Tibial nerve (tissue), 4 donors: ENCODE measurements around the gene NUDT13. TPM values are rescaled to one million over a fixed set of nuclear protein-coding genes. Genes with fewer than 3 reads are reported as not detected.

Source experiments
- DNase-seq, 2 donors: peaks; one replicate each; pipeline ENCODE4 v3.0.0-alpha.2; 2019; ENCODE audit warnings: low spot score in 2 of 2
- H3K27ac ChIP-seq, 4 donors: fragments of 200-600 bp; sonication (generic) in 3 of 4; one replicate each; pipeline ENCODE4 v1.5.1; 2017 to 2019; ENCODE audit warnings: mild to moderate bottlenecking in 1 of 4
- H3K27me3 ChIP-seq, 2 donors: fragments of 200-600 bp; sonication (generic) in 1 of 2; one replicate each; pipeline versions ENCODE4 v1.5.1 to v1.6.0; 2017 to 2019
- H3K36me3 ChIP-seq, 3 donors: fragments of 200-600 bp; sonication (generic); one replicate each; pipeline ENCODE4 v1.5.1; 2018 to 2019
- H3K4me1 ChIP-seq, 4 donors: fragments of 200-600 bp; sonication (generic) in 3 of 4; one replicate each; pipeline ENCODE4 v1.5.1; 2017 to 2019
- H3K4me3 ChIP-seq, 4 donors: fragments of 200-600 bp; sonication (generic) in 3 of 4; one replicate each; pipeline ENCODE4 v1.5.1; 2017 to 2019; ENCODE audit warnings: mild to moderate bottlenecking in 1 of 4, moderate library complexity in 1 of 4
- H3K9me3 ChIP-seq, 4 donors: fragments of 200-600 bp; sonication (generic) in 3 of 4; one replicate each; pipeline ENCODE4 v1.5.1; 2017 to 2019
- CTCF ChIP-seq, 5 experiments: fragments of 200-600 bp in 3 of 5; fragments of 450-650 bp in 2 of 5; sonication (generic) in 3 of 5; IDR thresholded peaks; one replicate each; pipeline ENCODE4 v1.5.1; 2016 to 2019; ENCODE audit warnings: antibody characterized with exemption in 5 of 5, mild to moderate bottlenecking in 3 of 5, moderate library complexity in 2 of 5
- EP300 ChIP-seq, 2 donors: sonication (generic); formaldehyde crosslinking; IDR thresholded peaks; one replicate each; pipeline ENCODE4 v1.6.1; 2017; ENCODE audit warnings: antibody characterized with exemption in 2 of 2, mild to moderate bottlenecking in 1 of 2
- POLR2A ChIP-seq, 2 donors: fragments of 450-650 bp; IDR thresholded peaks; one replicate each; pipeline ENCODE4 v1.6.1; 2017; ENCODE audit warnings: antibody characterized with exemption in 2 of 2, mild to moderate bottlenecking in 2 of 2, moderate library complexity in 2 of 2
- WGBS, 2 donors: methylation state at CpG; one replicate each; pipeline ENCODE4 v1.1.5; 2018; 5-methylcytosine and 5-hydroxymethylcytosine counted together
- total RNA-seq, 4 donors: library from RNA; depleted of rRNA; stranded (reverse); fragments of >200 nt; gene quantifications; one replicate each; pipeline ENCODE4 v1.1.0, GENCODE V29; 2016

Gene NUDT13
- total RNA-seq, 4 donors from 2014 or later: 1.2 to 10.5 (median 4.2) TPM

- Histone ChIP-seq H3K27me3 (no peaks in the 10 kb centered on the region), H3K9me3 (no peaks in the 10 kb centered on the region), H3K4me1 (no peaks in the 10 kb centered on the region), H3K36me3 (peaks cover 0 to 99% (median 0%) of the 10 kb centered on the region in 3 donors), H3K27ac (no peak overlapping the region), H3K4me3 (no peak overlapping the region)
- WGBS, 2 donors: 87 to 94% methylated on average over 2 of the region's 2 CpGs
- TF ChIP-seq CTCF (IDR thresholded peaks at IDR 0.05) (no peak), POLR2A (IDR thresholded peaks at IDR 0.05) (no peak), EP300 (IDR thresholded peaks at IDR 0.05) (no peak)
- DNase-seq: no peak
Observed at GRCh38 chr10:73131913-73132686, 21.8 kb downstream of the NUDT13 start.

- 90 to 98% methylated on average over 3 of the region's 3 CpGs for WGBS, 2 donors
- Histone ChIP-seq H3K27me3 (no peaks in the 10 kb centered on the region), H3K4me1 (no peaks in the 10 kb centered on the region), H3K36me3 (peaks cover 0 to 99% (median 14%) of the 10 kb centered on the region in 3 donors), H3K4me3 (no peak overlapping the region), H3K27ac (no peak overlapping the region), H3K9me3 (no peaks in the 10 kb centered on the region)
- no peak for DNase-seq
- no peak for TF ChIP-seq EP300 (IDR thresholded peaks at IDR 0.05)
- no peak for TF ChIP-seq CTCF (IDR thresholded peaks at IDR 0.05)
- TF ChIP-seq POLR2A (IDR thresholded peaks at IDR 0.05): no peak
Observed at GRCh38 chr10:73134727-73135126, 24.5 kb downstream of the NUDT13 start.

GRCh38 chr10:73136627-73137026 lies 26.4 kb downstream of the NUDT13 start:
- 78 to 97% methylated on average over 2 of the region's 2 CpGs for WGBS, 2 donors
- no peaks in the 10 kb centered on the region for H3K27me3 ChIP-seq
- H3K36me3 ChIP-seq: peaks cover 0 to 100% (median 25%) of the 10 kb centered on the region in 3 donors

GRCh38 chr10:73139251-73139650 lies 29.0 kb downstream of the NUDT13 start:
- no peak for DNase-seq
- 63 to 69% methylated on average over 2 of the region's 2 CpGs for WGBS, 2 donors
- peaks cover 0 to 100% (median 25%) of the 10 kb centered on the region in 3 donors for H3K36me3 ChIP-seq

More at GRCh38 chr10:73136627-73137026, 26.4 kb downstream of the NUDT13 start:
- H3K27ac ChIP-seq: no peak overlapping the region
- DNase-seq: no peak
- no peak for TF ChIP-seq POLR2A (IDR thresholded peaks at IDR 0.05)
- TF ChIP-seq EP300 (IDR thresholded peaks at IDR 0.05): no peak
- TF ChIP-seq CTCF (IDR thresholded peaks at IDR 0.05): no peak
- H3K9me3 ChIP-seq: no peaks in the 10 kb centered on the region
- H3K4me3 ChIP-seq: no peak overlapping the region
- no peaks in the 10 kb centered on the region for H3K4me1 ChIP-seq

More at GRCh38 chr10:73139251-73139650, 29.0 kb downstream of the NUDT13 start:
- H3K9me3 ChIP-seq: no peaks in the 10 kb centered on the region
- no peaks in the 10 kb centered on the region for H3K27me3 ChIP-seq
- H3K4me3 ChIP-seq: no peak overlapping the region
- no peak for TF ChIP-seq CTCF (IDR thresholded peaks at IDR 0.05)
- no peak for TF ChIP-seq POLR2A (IDR thresholded peaks at IDR 0.05)
- no peak overlapping the region for H3K27ac ChIP-seq
- no peaks in the 10 kb centered on the region for H3K4me1 ChIP-seq
